Type B pancreatic cell (in vitro differentiated cells): ENCODE data around the gene EZR. TPM values are rescaled to one million over a fixed set of nuclear protein-coding genes. Genes with fewer than 3 reads are reported as not detected.

ENCODE experiments used
- DNase-seq: peaks from one replicate; pipeline ENCODE4 v3.0.0; 2021; ENCODE audit warnings: mixed read lengths; ENCODE audit not compliant: unreplicated experiment; ENCODE audit errors: extremely low spot score
- H3K27ac Mint-ChIP-seq: 2 replicates; pipeline ENCODE4 v1.8.0; 2021; ENCODE audit warnings: mild to moderate bottlenecking, mixed read lengths
- H3K27me3 Mint-ChIP-seq: 2 replicates; pipeline ENCODE4 v1.8.0; 2021; ENCODE audit warnings: mixed read lengths
- H3K36me3 Mint-ChIP-seq: 2 replicates; pipeline ENCODE4 v1.8.0; 2021; ENCODE audit warnings: mixed read lengths
- H3K4me1 Mint-ChIP-seq: one replicate; pipeline ENCODE4 v1.8.0; 2021; ENCODE audit warnings: mixed read lengths; ENCODE audit not compliant: unreplicated experiment
- H3K4me3 Mint-ChIP-seq: 2 replicates; pipeline ENCODE4 v1.8.0; 2021; ENCODE audit warnings: mild to moderate bottlenecking, mixed read lengths
- H3K9me3 Mint-ChIP-seq: 2 replicates; pipeline ENCODE4 v1.8.0; 2021; ENCODE audit warnings: mixed read lengths
- total RNA-seq: library from RNA; stranded (reverse); gene quantifications from 2 replicates; pipeline ENCODE4 v1.2.1, GENCODE V29; 2021; ENCODE audit warnings: low replicate concordance
- TF ChIP-seq, protein P1 (sequence below): fragments of 200-600 bp; sonication (generic); conservative IDR thresholded peaks from 2 replicates; pipeline ENCODE4 v1.5.0; 2021; ENCODE audit warnings: antibody characterized with exemption, mild to moderate bottlenecking

Gene EZR
- total RNA-seq, 1 donor from 2014 or later: 166 TPM

DNA sequence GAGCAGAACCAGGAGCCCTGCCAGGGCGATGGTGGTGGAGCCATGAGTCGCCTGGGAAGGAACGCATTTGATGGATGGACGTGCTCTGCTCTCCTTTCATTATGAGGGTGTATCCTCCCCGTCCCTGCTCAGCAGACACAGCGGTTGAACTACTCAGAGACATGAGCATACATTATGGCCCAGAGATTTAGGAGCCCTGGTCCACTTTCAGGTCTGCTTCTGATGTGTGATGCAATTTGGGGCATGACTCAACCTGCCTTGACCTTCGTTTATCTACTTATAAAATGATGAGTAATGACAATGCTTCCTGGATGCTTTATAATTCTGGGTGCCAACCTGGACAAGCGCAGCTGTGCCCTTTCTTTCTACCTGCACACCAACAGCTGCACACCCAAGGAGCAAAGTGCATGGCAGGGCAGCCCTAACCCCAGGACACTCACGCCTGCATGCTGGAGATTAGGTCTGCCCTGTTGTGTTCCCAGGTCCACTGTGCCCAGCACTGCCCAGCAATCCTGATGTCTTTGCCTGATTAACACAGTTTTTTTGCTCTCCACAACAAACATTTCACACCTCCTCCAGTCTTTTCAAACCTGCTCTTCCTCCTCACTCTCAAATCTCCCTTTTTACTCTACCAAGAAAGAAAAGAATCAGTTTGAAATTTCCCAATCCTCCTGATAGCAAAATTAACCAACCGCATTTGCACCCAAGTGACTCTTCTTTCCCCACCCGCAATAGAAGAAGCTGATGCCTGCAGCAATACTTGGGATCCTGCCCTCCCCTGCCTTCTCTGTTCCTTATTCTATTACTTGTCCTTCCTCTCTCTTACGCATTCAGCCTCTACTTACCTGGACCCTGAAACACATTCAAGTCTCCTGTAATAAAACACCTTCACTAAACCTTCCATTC lies 81.2 kb downstream of the EZR start:
- no peak for DNase-seq
- no peak overlapping the region for H3K4me3 Mint-ChIP-seq
- no peaks in the 10 kb centered on the region for H3K27me3 Mint-ChIP-seq
- TF ChIP-seq, protein P1, sequence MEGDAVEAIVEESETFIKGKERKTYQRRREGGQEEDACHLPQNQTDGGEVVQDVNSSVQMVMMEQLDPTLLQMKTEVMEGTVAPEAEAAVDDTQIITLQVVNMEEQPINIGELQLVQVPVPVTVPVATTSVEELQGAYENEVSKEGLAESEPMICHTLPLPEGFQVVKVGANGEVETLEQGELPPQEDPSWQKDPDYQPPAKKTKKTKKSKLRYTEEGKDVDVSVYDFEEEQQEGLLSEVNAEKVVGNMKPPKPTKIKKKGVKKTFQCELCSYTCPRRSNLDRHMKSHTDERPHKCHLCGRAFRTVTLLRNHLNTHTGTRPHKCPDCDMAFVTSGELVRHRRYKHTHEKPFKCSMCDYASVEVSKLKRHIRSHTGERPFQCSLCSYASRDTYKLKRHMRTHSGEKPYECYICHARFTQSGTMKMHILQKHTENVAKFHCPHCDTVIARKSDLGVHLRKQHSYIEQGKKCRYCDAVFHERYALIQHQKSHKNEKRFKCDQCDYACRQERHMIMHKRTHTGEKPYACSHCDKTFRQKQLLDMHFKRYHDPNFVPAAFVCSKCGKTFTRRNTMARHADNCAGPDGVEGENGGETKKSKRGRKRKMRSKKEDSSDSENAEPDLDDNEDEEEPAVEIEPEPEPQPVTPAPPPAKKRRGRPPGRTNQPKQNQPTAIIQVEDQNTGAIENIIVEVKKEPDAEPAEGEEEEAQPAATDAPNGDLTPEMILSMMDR: no peak
- H3K27ac Mint-ChIP-seq: no peak overlapping the region
- H3K9me3 Mint-ChIP-seq: peaks cover 9% of the 10 kb centered on the region
- H3K4me1 Mint-ChIP-seq: peaks cover 2% of the 10 kb centered on the region
- no peaks in the 10 kb centered on the region for H3K36me3 Mint-ChIP-seq

GRCh38 chr6:158737082-158737709 lies 82.0 kb downstream of the EZR start:
- TF ChIP-seq, protein P1: no peak
- Mint-ChIP-seq H3K4me1 (no peaks in the 10 kb centered on the region), H3K27me3 (no peaks in the 10 kb centered on the region), H3K36me3 (peaks cover 1% of the 10 kb centered on the region), H3K4me3 (no peak overlapping the region), H3K9me3 (peaks cover 9% of the 10 kb centered on the region), H3K27ac (no peak overlapping the region)
- no peak for DNase-seq

DNA sequence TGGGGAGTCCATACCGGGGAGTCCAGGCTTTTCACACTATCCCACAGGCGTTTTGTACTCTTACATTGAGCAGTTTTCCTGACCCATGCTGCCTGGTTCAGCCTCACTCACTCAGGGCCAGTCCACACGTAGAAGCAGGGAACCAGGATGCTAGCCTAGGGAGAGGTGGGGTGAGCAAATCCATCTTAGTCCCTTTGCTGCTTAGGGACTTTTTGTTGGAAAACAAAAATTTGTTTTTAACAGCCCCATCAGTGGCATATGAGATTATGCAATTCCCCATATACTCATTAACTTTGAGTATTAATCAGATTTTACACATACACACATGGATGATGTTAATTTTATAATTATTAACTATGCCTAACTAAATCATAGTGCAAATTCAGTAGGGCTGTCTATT lies 84.2 kb downstream of the EZR start:
- Mint-ChIP-seq H3K27ac (no peak overlapping the region), H3K4me1 (no peaks in the 10 kb centered on the region), H3K9me3 (peaks cover 9% of the 10 kb centered on the region), H3K27me3 (no peaks in the 10 kb centered on the region), H3K36me3 (peaks cover 5% of the 10 kb centered on the region), H3K4me3 (no peak overlapping the region)
- TF ChIP-seq, protein P1: no peak
- DNase-seq: no peak

GRCh38 chr6:158730541-158730907 lies 88.6 kb downstream of the EZR start:
- Mint-ChIP-seq H3K27ac (no peak overlapping the region), H3K9me3 (no peaks in the 10 kb centered on the region), H3K36me3 (peaks cover 11% of the 10 kb centered on the region), H3K4me1 (no peaks in the 10 kb centered on the region), H3K27me3 (no peaks in the 10 kb centered on the region), H3K4me3 (no peak overlapping the region)
- TF ChIP-seq, protein P1: no peak
- DNase-seq: no peak

GRCh38 chr6:158729906-158730540 lies 89.1 kb downstream of the EZR start:
- Mint-ChIP-seq H3K9me3 (no peaks in the 10 kb centered on the region), H3K4me1 (no peaks in the 10 kb centered on the region), H3K27me3 (no peaks in the 10 kb centered on the region), H3K4me3 (no peak overlapping the region), H3K36me3 (peaks cover 11% of the 10 kb centered on the region), H3K27ac (no peak overlapping the region)
- no peak for DNase-seq
- TF ChIP-seq, protein P1: no peak
